ENCODE results near the gene NLGN2.

GRCh38 chr17:7409716-7410115, 2.1 kb downstream of the NLGN2 start:
- TF ChIP-seq POLR2AphosphoS5 (IDR thresholded peaks at IDR 0.05; ENCODE audit: low read depth, low read length) (no peak), POLR2A (IDR thresholded peaks at IDR 0.05; ENCODE audit: low read depth, low read length) (no peak), TAF1 (IDR thresholded peaks at IDR 0.05; ENCODE audit: low read depth, low read length) (no peak), SPI1 (IDR thresholded peaks at IDR 0.05; ENCODE audit: low read depth, low read length) (no peak)
